Right lobe of liver (tissue), 6 donors: Measurements from ENCODE around the gene HIF3A. TPM values are rescaled to one million over a fixed set of nuclear protein-coding genes. Genes with fewer than 3 reads are reported as not detected.
"Not testable (repeated sequence)": the region's sequence is repeated elsewhere in the genome, so short reads cannot be mapped to it uniquely, and the experiment has no call there.

ENCODE experiments used
- ATAC-seq, 4 donors: fragments of 200-7000 bp; cut with Tn5 transposase; one replicate each; pipeline ENCODE4 v1.9.1; 2020; ENCODE audit warnings: mild to moderate bottlenecking in 4 of 4, moderate library complexity in 4 of 4
- DNase-seq, 3 donors: peaks; one replicate each; pipeline ENCODE4 v3.0.0-alpha.2; 2020
- H3K27ac ChIP-seq, 3 donors: fragments of 200-600 bp; one replicate each; pipeline ENCODE4 v1.8.0; 2022
- H3K27me3 ChIP-seq, 2 donors: fragments of 200-600 bp; one replicate each; pipeline ENCODE4 v1.8.0; 2022
- H3K36me3 ChIP-seq, 4 donors: fragments of 200-600 bp; sonication (generic) in 1 of 4; one replicate each; pipeline versions ENCODE4 v1.5.1 to v1.8.0; 2017 to 2022; ENCODE audit warnings: control low read depth in 1 of 4
- H3K4me1 ChIP-seq, 4 donors: fragments of 200-600 bp; sonication (generic) in 1 of 4; one replicate each; pipeline versions ENCODE4 v1.5.1 to v1.8.0; 2017 to 2022; ENCODE audit warnings: control low read depth in 1 of 4
- H3K4me3 ChIP-seq, 3 donors: fragments of 200-600 bp; one replicate each; pipeline ENCODE4 v1.8.0; 2022
- H3K9me3 ChIP-seq, 4 donors: fragments of 200-600 bp; sonication (generic) in 1 of 4; one replicate each; pipeline versions ENCODE4 v1.5.1 to v1.8.0; 2017 to 2022; ENCODE audit warnings: control low read depth in 1 of 4
- CTCF ChIP-seq, 4 donors: fragments of 200-600 bp in 3 of 4; fragments of 450-650 bp in 1 of 4; IDR thresholded peaks; one replicate each; pipeline versions ENCODE4 v1.5.1 to v1.8.0; 2016 to 2022; ENCODE audit warnings: antibody characterized with exemption in 4 of 4, mild to moderate bottlenecking in 2 of 4
- POLR2A ChIP-seq: fragments of 450-650 bp; IDR thresholded peaks from one replicate; pipeline ENCODE4 v1.6.1; 2017; ENCODE audit warnings: antibody characterized with exemption, mild to moderate bottlenecking
- WGBS: methylation state at CpG from one replicate; pipeline ENCODE4 v1.1.6; 2018; ENCODE audit warnings: low coverage, low lambda C conversion rate; ENCODE audit not compliant: insufficient coverage; ENCODE audit errors: missing lambda C conversion rate; 5-methylcytosine and 5-hydroxymethylcytosine counted together
- intact Hi-C, 2 donors: fragments of 100-400 bp; cut with DNase I; formaldehyde crosslinking; loops; one replicate each; pipeline versions ENCODE4 v1.11.2 to v1.14.1; 2022
- total RNA-seq, 6 experiments: library from RNA; depleted of rRNA in 2 of 6; stranded (reverse); fragments of >200 nt in 2 of 6; fragmentation: NEBNext Ultra II Directional in 3 of 6; extraction: Animal tissue kit (Norgen Biotek cat#: 25700) in 3 of 6; gene quantifications; one replicate each; pipeline versions ENCODE4 v1.1.0 to v1.2.4, GENCODE V29; 2016 to 2023
- donor health status: DM: no; HTN: yes; CAD: no.
- donor health status: DM: no; HTN: no; CAD: no.
- donor health status: DM: no; HTN: no; CAD: no.
- donor health status: DM: no; HTN: yes; CAD: no.
- donor health status: DM: no; HTN: yes; CAD: no.

The HIF3A gene
- total RNA-seq, 6 experiments from 2014 or later = 0.47 to 9.2 (median 4.5) TPM

- Histone ChIP-seq H3K4me3 (no peak overlapping the region), H3K27me3 (no peaks in the 10 kb centered on the region), H3K9me3 (no peaks in the 10 kb centered on the region), H3K36me3 (no peaks in the 10 kb centered on the region), H3K27ac (no peak overlapping the region), H3K4me1 (no peaks in the 10 kb centered on the region)
- intact Hi-C loops = no loop called here
- TF ChIP-seq CTCF (IDR thresholded peaks at IDR 0.05) (no peak), POLR2A (no peak)
- no peak for DNase-seq
- WGBS = 72% methylated on average over 3 of the region's 10 CpGs
- ATAC-seq = no peak
These were observed 12.2 kb downstream of the HIF3A start for GRCh38 chr19:46309056-46309455.

GRCh38 chr19:46311444-46311843, 14.6 kb downstream of the HIF3A start:
- H3K9me3 ChIP-seq = no peaks in the 10 kb centered on the region
- intact Hi-C loops = no loop called here
- TF ChIP-seq CTCF (IDR thresholded peaks at IDR 0.05) (no peak), POLR2A (no peak)
- ATAC-seq = no peak
- no peak overlapping the region for H3K27ac ChIP-seq
- no peaks in the 10 kb centered on the region for H3K27me3 ChIP-seq
- no peaks in the 10 kb centered on the region for H3K36me3 ChIP-seq
- no peaks in the 10 kb centered on the region for H3K4me1 ChIP-seq
- no peak for DNase-seq
- 96% methylated on average over 5 of the region's 5 CpGs for WGBS
- H3K4me3 ChIP-seq = no peak overlapping the region

GRCh38 chr19:46313540-46314469, 17.0 kb downstream of the HIF3A start:
- H3K4me3 ChIP-seq, H3K27ac ChIP-seq, DNase-seq, H3K27me3 ChIP-seq, intact Hi-C loops, H3K4me1 ChIP-seq, H3K9me3 ChIP-seq, H3K36me3 ChIP-seq: not testable (repeated sequence)
- WGBS = 50% methylated on average over 14 of the region's 14 CpGs
- ATAC-seq = peak in 3 of 4 donors; percentile 20 to 41 (median 25)

- ATAC-seq (no peak), DNase-seq (no peak)
- Histone ChIP-seq H3K36me3 (no peaks in the 10 kb centered on the region), H3K27me3 (no peaks in the 10 kb centered on the region), H3K4me1 (no peaks in the 10 kb centered on the region), H3K9me3 (no peaks in the 10 kb centered on the region), H3K27ac (no peak overlapping the region), H3K4me3 (no peak overlapping the region)
- WGBS = 54% methylated on average over 2 of the region's 2 CpGs
- intact Hi-C loops = no loop called here
- TF ChIP-seq POLR2A (no peak), CTCF (IDR thresholded peaks at IDR 0.05) (no peak)
These were observed 20.5 kb downstream of the HIF3A start for GRCh38 chr19:46317339-46317738.

- DNase-seq (no peak), ATAC-seq (no peak)
- WGBS = 83% methylated on average over 6 of the region's 6 CpGs
- peaks cover 0 to 7% (median 0%) of the 10 kb centered on the region in 4 donors for H3K4me1 ChIP-seq
- no peaks in the 10 kb centered on the region for H3K9me3 ChIP-seq
- no peak overlapping the region for H3K4me3 ChIP-seq
- H3K27me3 ChIP-seq = no peaks in the 10 kb centered on the region
- no peaks in the 10 kb centered on the region for H3K36me3 ChIP-seq
- intact Hi-C loops = no loop called here
- H3K27ac ChIP-seq = no peak overlapping the region
- TF ChIP-seq POLR2A (no peak), CTCF (IDR thresholded peaks at IDR 0.05) (no peak)
These were observed 22.8 kb downstream of the HIF3A start for GRCh38 chr19:46319613-46320012.
